HCT116 (cell line): ENCODE measurements around the gene METTL25B.

Experiments used
- CTCF ChIP-seq, 3 experiments: fragments of 200-600 bp in 1 of 3; sonication (generic) in 1 of 3; IDR thresholded peaks in 2 of 3; conservative IDR thresholded peaks in 1 of 3; 2 replicates each; pipeline ENCODE4 v1.5.1; 2012 to 2017; ENCODE audit warnings: low read depth in 2 of 3, low read length in 2 of 3, antibody characterized with exemption in 1 of 3, borderline replicate concordance in 1 of 3, control low read depth in 1 of 3, mild to moderate bottlenecking in 1 of 3, mixed read lengths in 1 of 3, mixed run types in 1 of 3, moderate library complexity in 1 of 3; ENCODE audit not compliant: insufficient read depth in 1 of 3
- ELF1 ChIP-seq: IDR thresholded peaks from 2 replicates; pipeline ENCODE4 v1.6.1; 2012; ENCODE audit warnings: low read depth, borderline replicate concordance
- EZH2phosphoT487 ChIP-seq: fragments of 200-600 bp; IDR thresholded peaks from 2 replicates; pipeline ENCODE4 v1.6.1; 2018; ENCODE audit warnings: antibody characterized with exemption, borderline replicate concordance
- POLR2A ChIP-seq: IDR thresholded peaks from 2 replicates; pipeline ENCODE4 v1.7.0; 2011; ENCODE audit warnings: borderline replicate concordance; ENCODE audit not compliant: insufficient read depth, insufficient read length; ENCODE audit errors: extremely low read depth
- POLR2AphosphoS5 ChIP-seq: IDR thresholded peaks from 2 replicates; pipeline ENCODE4 v1.6.1; 2011; ENCODE audit warnings: mild to moderate bottlenecking, low read depth, low read length, moderate library complexity
- YY1 ChIP-seq: IDR thresholded peaks from 2 replicates; pipeline ENCODE4 v1.6.1; 2011; ENCODE audit warnings: low read length, low read depth, moderate library complexity, mild to moderate bottlenecking; ENCODE audit not compliant: insufficient replicate concordance; ENCODE audit errors: extremely low read depth

GRCh38 chr1:156741481-156741983 is 13.3 kb downstream of the METTL25B start:
- TF ChIP-seq CTCF (IDR thresholded peaks at IDR 0.05 in 2 of 3, conservative IDR thresholded peaks at IDR 0.05 in 1 of 3; ENCODE audit: borderline replicate concordance in 1 of 3, insufficient read depth in 1 of 3, low read depth in 2 of 3, low read length in 2 of 3) (no peak), POLR2A (no peak), ELF1 (no peak), EZH2phosphoT487 (no peak), YY1 (no peak), POLR2AphosphoS5 (no peak)
